HG02943 (cell line): Measurements from ENCODE around the gene HGS.
"Not testable (repeated sequence)": the region's sequence is repeated elsewhere in the genome, so short reads cannot be mapped to it uniquely, and the experiment has no call there.

Source experiments
- ATAC-seq: cut with Tn5 transposase; IDR thresholded peaks from one replicate; pipeline ENCODE4 v1.9.1; 2021; ENCODE audit warnings: mild to moderate bottlenecking, low read depth, moderate library complexity; ENCODE audit not compliant: unreplicated experiment

The HGS gene

GRCh38 chr17:81738801-81739393, 55.1 kb downstream of the HGS start:
- ATAC-seq, result no peak

GRCh38 chr17:81739593-81739992, 55.8 kb downstream of the HGS start:
- not testable (repeated sequence) for ATAC-seq

- ATAC-seq, result no peak
Measured at GRCh38 chr17:81740395-81740961, 56.7 kb downstream of the HGS start.

- ATAC-seq, result no peak
Measured at GRCh38 chr17:81741049-81741593, 57.3 kb downstream of the HGS start.

- ATAC-seq, result no peak
Measured at GRCh38 chr17:81741594-81742452, 58.0 kb downstream of the HGS start.
